HG03039 (cell line): ENCODE results near the gene CDH11.

Source experiments
- ATAC-seq: cut with Tn5 transposase; IDR thresholded peaks from one replicate; pipeline ENCODE4 v1.9.1; 2021; ENCODE audit warnings: mild to moderate bottlenecking, moderate library complexity; ENCODE audit not compliant: unreplicated experiment

Gene CDH11

DNA sequence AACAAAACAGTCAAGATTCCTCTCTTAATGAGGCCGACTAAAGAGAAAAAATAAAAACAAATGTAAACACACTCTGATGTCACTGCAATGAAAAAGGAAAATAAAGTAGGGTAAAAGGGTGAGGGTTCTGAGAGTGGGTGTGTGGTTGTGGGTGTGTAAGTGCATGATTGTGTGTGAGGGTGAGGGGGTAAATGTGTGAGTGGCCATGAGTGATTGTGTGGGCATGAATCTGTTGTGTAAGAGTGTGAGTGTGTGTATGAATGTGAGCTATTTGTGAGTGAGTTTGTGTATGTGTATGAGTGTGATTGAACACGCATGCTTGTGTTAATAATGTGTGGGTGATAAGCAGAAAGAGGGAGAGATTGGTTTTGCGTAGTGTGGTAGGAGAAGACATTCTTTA, 132.8 kb downstream of the CDH11 start:
- no peak for ATAC-seq

DNA sequence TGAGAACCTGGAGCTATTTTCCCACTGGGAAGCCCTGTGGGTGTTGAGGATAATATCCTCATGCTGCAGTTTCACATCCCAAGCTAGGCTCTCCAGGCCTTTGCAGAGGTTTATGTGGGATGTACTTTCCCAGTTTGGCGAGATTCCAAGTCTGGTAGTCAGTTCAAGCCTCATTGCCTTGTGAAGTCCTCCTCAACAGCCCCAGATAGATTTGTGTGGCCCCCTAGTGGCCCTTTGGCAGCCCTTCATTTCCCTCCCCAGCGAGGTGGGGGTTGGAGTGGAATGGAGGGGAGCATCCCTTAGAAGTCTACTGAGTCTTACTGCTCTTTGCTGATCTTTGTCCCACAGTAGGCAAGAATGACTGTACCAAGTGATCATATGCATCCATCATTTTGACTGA, 137.9 kb downstream of the CDH11 start:
- no peak for ATAC-seq

DNA sequence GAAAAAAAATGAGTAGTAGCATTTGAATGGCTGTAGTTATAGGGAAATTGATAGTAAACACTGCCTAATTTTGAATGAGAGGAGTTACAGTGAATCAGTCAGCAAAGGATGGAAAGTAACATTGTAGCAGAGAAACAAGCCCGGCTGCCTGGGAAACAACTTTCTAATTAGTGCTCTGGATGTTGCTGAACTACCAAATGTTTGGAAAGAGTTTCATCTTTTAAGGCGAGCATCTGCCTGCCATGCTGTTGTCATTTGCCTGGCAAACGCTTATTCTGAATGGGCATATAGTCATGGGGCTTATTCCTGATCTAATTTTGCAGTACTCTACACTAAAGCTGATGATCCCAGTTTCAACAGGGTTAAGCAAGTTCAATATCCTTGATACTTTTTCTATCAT, 138.6 kb downstream of the CDH11 start:
- ATAC-seq: no peak

DNA sequence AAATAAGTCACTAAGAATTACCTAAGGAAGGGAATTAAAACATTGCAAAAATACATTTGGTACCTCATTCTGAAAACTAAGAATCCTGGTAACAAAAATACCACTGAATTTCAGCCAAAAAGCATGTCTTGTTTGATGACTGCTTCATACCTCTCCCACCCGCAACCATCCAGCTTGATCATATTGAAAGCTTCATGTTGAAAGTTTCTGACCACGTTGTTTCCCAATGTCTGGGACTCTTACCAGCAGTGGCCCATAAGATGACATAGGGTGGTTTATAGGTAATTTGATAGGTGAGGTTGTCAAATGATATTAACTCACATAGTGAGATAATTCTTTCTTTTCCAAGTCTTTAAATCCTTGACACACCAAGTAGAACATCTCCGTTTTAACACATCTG, 139.3 kb downstream of the CDH11 start:
- ATAC-seq: no peak

DNA sequence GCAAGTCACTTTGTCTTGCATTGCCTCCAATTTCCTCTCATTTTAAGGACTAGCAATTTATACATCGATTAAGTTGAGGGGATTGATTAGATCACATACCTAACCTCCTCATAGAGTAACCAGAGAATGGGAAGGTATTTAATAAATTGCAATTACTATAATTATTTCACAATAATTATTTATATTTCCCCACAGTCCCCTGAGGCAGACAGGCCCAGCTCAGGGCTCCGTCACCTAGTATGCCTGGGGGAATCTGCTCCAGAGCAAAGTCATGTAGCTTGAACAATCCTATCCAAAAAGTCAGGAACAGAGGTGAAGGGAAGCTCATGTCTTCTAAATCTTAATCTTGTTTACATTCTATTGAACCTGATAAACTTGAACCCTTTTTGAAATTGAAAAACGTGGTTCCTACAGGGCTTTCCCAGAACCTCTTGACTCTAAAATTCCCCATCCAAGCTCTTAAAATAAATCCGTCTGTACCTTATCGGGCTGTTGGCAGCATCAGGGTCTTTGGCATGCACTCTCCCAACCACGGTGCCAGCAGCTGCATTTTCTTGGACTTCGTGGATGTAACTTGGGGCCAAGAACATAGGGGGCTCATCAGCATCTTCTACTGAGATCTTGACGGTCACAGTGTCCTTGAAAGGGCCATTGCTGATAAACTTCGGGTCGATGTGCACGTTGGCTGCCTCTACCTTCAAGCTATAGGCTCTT, 140.1 kb downstream of the CDH11 start:
- no peak for ATAC-seq

DNA sequence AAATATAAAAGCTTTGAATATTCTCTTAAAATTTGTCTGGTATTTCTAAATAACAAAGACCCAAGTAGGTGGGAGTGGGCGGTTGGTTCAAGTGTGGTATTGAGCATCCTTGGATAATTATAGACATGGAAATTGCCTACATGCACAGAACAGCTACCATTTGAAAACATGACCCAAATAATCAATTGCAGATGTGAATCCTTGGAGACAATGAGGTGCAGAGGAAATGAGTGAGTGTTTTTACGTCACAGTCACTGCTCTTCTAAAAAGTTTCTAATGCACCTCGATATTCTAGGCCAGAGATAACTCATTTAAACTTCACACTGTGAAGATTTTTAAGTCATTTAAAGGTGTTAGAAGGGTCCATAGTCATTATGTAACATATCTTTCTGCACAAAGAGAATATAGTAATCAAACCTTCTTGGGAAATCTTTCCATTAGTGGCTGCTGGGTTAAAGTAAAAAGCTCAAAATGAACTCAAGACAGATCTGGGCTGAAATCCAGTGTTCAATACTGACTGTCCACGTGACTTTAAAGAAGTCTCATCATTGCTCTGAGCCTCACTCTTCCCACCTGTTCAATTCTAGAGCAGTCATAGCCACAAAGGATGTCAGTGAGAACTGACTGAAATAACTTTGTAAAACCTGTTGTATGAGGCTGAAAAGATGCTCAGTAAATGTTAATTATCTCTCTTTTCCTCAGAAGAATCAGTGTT, 144.5 kb downstream of the CDH11 start:
- ATAC-seq: no peak

DNA sequence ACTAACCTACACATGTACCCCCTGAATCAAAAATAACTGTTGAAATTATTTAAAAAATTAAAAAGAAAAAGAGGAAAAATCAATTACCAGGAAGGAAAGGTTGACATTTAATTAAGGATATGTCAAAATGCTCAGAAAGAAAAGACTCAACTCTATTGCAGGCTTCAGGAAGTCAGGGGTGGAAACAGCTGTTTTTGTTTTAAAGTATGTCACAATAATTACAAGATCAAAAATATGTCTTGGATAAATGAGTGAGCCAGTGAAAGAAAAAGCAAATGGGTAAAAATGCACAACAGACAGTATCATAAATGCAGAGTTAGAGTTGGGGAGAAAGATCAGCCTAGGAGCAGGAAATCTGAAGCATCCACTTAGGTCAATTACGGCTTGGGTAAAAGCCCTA, 146.0 kb downstream of the CDH11 start:
- ATAC-seq: no peak

DNA sequence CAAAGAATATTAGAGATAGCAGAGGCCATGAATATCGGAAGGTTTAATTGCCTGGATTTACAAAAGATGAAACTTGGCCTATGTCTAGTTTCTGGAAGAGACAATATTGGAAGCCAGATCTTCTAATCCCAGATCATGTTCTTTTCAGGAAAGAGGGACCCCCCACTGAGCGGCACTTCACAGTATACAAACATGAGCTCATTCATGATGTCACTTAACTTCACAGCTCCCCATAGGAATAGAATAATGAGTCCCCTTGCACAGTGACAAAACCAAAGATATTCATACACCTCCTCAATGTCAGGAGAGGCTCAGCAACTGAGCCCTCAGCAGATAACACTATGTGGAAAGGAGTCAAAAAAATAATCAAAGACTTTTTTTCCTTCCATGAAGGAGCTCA, 147.5 kb downstream of the CDH11 start:
- no peak for ATAC-seq

DNA sequence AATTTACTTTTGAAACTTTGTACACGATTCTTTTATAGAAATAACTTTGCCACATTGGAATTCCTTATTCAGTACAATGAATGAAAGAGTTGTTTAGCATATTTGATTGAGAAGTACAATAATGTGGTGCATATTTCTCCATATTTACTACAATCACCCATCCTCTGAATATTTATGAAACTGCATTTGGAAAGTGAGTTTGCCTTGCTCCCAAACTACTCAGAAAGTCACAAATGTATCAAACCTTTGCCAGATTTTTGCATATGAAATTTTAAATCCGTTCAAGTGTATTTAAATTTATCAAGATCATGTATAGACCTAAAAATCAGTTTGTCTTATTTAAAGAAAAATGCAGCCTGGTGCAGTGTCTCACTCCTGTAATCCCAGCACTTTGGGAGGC, 148.7 kb downstream of the CDH11 start:
- no peak for ATAC-seq

DNA sequence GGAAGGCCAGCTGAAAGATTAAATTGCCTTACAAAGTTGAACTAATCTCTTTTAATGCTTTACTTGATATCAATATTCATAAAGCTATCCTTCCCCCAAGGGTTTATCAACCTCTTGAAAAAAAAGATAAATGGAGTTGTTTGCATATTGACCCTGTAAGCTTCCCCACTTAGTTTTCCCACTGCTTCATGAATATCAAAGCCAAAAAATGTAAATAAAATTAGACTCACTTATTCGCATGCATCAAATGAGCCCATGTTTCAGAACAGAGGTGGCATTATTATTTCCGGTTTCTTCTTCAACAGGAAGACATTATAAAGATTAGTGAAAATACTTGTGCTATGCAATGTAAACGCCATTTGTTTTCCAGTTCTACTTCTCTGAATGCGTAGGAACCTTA, 150.7 kb downstream of the CDH11 start:
- no peak for ATAC-seq

DNA sequence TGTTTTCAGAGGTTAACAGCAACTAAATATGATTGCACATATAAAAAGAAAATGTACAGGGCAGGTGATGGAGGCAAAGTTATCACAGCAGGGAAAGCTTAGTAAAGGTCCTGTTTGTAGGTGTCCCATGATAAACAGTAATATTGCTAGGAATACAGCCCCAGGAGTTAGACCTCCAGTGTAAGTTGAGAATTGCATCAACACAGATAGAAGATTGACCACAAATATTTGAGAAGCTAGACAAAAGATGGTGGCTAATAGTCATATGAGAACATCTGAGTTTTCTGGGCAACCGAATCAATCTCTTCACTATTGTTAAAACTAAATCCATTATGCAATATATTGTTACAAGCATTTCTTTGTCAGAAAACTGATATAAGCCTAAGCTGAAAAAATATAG, 152.6 kb downstream of the CDH11 start:
- ATAC-seq: no peak

DNA sequence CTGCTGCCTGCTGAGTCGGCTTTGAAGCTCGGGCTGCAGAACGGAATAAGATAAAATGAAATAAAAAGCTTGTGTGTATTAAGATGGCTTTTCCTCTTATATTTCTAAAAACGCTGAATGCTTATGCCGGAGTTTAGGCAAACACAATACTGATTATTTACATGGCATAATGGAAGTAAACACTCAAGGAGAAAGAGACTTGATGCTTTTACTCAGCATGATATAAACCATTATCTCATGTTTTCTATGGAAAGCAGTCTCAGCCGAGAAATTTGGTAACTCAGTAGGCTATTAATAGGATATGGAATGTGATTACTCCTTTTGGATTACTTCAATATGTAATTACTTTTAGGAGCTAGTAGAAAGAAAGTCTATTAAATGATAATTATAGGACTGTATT, 153.3 kb downstream of the CDH11 start:
- no peak for ATAC-seq

DNA sequence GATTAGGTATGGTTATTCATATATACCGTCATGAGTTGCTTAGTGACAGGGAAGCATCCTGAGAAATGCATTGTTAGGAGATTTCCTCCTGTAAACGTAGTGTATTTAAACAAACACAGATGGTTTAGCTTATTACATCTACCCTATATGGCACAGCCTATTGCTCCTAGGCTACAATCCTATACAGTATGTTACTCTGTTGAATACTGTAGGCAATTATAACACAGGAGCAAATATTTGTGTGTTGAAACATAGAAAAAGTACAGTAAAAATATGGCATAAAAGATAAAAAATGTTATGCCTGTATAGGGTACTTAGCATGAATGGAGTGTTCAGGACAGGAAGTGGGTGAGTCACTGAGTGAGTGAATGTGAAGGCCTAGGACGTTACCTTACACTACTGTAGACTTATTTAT, 157.7 kb downstream of the CDH11 start:
- ATAC-seq: no peak

DNA sequence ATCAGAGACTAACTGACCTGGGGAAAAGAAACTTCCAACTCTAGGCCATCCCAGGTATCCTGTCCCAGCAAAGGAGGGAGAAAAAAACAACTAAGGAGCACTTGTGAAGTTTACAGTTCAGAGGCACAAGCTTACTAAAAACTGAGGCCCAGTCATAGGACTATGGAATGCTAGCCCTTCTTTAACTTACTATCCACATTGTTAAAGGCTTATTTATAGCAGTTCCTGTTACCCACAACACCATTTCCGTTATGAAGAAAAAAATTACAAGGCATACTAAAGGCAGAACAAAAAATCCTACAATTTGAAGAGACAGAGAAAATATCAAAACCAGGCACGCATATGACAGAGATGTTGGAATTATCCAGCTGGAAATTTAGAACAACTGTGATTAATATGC, 159.1 kb downstream of the CDH11 start:
- no peak for ATAC-seq

DNA sequence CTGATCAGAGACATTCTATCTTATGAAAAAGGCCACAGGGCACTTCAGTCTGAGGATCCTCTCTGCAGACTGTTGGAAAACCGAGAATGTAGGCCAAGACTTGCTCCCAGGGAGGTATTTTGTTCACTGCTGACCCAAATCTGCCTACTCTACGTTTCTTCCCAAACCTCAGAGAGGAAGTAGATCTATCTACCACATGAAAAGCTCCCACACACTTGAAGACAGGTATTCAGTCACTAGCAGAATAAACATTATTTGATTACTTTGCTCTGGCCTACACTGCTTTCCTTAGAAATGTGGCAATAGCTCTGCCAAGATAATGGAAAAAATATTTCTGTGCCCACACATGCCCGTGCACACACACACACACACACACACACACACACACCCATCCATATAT, 164.6 kb downstream of the CDH11 start:
- ATAC-seq: no peak

DNA sequence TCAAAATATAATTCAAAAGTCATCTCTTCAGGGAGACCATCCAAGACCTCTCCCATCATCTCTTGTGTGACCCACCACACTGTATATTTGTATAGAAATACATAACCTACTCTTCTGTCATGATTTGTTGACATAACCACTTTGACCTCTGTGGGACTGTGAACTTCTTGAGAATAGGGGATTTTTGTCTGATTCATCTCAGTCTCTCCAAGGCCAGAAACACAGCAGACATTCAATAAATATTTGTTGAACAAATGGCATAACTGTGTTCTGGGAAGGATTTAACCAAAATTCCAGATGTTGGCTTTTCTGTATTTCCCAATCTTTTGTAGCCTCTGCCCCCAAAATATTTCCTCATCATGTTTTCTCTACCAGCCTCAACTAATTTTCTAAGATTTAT, 169.7 kb downstream of the CDH11 start:
- no peak for ATAC-seq

DNA sequence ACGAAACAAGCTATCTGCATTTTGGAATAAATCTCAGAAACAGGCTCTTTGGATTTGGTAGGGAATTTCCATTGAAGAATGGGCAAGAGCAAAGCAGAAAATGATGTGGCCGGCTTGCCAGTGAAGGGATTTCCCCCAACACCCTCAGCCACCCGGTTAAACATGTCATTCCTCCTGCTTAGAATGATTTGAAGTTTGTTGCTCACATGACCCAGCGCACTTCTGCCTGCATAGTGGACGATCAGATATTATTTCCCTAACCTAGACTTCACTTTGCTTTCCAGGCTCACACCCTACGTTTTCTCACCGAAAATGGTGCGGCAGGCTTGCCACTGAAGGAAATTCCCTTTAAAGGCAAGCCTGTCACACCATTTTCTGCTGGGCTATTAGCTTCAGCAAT, 170.7 kb downstream of the CDH11 start:
- ATAC-seq: no peak

DNA sequence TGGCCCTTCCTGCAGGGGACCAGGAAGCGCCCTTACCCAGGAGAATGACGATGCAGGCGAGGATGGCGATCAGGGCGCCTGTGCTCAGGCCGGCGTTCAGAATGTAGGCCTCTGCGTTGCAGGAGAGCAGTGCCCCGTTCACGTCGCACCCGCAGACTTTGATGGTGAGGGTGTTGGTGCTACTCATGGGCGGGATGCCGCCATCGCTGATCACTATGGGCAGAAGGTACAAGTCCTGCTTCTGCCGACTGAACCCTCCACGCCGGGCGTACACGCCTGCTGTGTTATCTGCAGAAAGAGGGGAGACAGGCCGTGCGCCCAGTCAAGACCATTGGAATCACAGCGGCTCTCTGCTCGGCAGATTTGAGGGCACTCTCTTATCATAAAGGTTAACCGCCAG, 171.1 kb downstream of the CDH11 start:
- ATAC-seq: no peak

DNA sequence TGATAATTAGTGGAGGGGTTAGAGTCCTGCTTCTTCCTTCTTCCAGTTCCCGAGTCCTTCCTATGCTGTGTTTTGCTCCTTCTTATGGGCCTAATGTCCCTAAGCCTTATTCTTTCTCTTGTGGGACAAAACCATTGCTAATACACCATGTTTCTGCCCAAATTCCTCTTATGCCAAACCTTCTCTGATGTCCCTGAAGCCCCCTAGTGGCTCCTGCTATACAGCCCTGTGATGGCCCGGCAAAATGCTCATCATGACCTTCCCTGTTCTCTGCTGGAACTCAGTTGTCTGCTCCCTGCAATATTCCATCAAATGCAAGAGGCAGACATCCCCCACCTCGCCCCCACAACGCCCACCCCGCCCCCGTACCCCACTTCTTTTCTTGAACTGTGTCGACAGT, 171.6 kb downstream of the CDH11 start:
- ATAC-seq: no peak

DNA sequence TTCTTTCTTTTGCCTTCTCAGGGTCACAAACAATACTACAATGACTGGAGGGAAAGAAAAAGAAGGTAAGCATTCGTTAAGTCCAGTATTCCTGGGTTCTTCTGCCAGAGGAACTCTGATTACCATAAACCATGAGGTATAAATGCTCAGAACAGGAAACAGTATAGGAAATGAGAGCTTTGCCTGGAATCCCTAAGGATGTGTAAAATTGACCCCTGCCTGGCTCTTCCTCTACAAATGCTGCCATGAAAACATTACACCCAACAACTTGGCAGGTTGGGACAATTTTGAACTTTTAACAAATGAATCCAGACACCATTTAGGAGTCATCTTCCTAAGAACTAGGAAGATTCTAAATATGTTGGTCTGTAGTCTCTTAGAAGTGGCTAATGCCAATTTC, 173.8 kb downstream of the CDH11 start:
- no peak for ATAC-seq

DNA sequence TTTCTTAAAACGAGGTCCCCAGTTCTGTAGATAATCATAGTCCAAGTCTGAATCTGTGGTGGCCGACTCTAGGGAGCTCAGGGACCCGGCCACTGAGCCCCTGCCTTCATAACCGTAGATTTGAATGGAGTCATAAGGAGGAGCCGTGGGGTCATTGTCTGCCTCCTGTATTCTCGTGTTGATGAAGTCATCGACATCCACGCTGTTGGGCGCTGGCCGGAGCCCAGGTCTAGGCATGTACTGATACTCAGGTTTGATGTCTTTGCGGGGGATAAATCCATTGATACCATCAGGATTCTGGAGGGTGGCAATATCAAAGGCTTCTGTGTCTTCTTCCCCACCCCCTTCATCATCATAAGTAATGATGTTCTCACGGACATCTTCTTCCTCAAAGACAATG, 174.2 kb downstream of the CDH11 start:
- ATAC-seq: no peak

DNA sequence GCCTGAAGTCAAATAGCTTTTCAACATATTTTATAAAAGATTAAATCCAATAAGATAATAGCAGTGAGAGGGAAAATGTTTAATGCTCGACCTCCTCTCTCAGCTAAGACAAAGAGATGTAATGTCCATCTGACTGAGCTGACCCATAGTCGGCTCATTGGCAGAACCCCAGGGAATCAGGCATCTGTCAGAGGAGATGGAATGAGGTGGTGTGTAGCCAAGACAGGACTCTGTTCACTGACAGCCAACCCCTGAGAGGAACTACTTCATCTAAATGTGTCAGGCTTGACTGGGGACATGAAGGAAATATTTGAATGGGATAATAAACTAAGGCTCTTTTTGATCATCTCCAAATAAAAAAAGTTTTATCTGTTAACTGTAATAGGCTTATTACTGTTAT, 188.0 kb downstream of the CDH11 start:
- no peak for ATAC-seq

DNA sequence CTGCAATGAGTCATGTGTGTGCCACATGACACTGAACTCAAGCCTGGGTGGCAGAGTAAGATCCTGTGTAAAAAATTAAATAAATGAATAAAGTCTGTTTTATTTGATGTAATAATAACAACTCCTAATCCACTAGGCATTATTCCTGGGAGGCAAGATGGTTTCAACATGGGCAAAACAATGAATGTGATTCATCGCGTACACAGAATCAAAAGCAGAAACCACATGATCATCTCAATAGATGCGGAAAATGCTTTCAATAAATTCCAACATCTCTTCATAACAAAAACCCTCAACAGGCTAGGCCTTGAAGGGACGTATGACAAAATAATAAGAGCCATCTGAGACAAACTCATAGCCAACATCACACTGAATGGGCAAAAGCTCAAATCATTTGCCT, 195.4 kb downstream of the CDH11 start:
- no peak for ATAC-seq
